Fibroblast of lung (primary cell): ENCODE measurements around the gene SEMA5A.

Source experiments
- CTCF ChIP-seq, 2 donors: IDR thresholded peaks in 1 of 2; conservative IDR thresholded peaks in 1 of 2; 1 replicate in 1 of 2; 2 replicates in 1 of 2; pipeline ENCODE4 v1.5.1; 2011 to 2012; ENCODE audit warnings: low read length in 2 of 2, control low read depth in 1 of 2, inconsistent platforms in 1 of 2, low read depth in 1 of 2, mild to moderate bottlenecking in 1 of 2
- EZH2 ChIP-seq: IDR thresholded peaks from 2 replicates; pipeline ENCODE4 v1.5.1; 2012; ENCODE audit warnings: low read length, control low read depth, mild to moderate bottlenecking; ENCODE audit errors: missing control alignments

- TF ChIP-seq CTCF (conservative IDR thresholded peaks at IDR 0.05 in 1 of 2, IDR thresholded peaks at IDR 0.05 in 1 of 2; ENCODE audit: low read depth in 1 of 2, low read length in 2 of 2) (no peak), EZH2 (no peak)
Observed at GRCh38 chr5:9370256-9370655, 175.6 kb downstream of the SEMA5A start.
